ENCODE results near the gene TRIM54. TPM values are rescaled to one million over a fixed set of nuclear protein-coding genes. Genes with fewer than 3 reads are reported as not detected.

TRIM54 gene
- polyA plus RNA-seq, 3 donors = not detected

GRCh38 chr2:27245116-27245515 lies 37.1 kb upstream of the TRIM54 start:
- no peak overlapping the region for H3K4me2 ChIP-seq (replicated peaks; ENCODE audit: extremely low read depth, low read length, poor library complexity, severe bottlenecking)
- H3K36me3 ChIP-seq (replicated peaks in 1 of 2; ENCODE audit: control insufficient read depth in 1 of 2, insufficient read depth in 2 of 2, low read length in 2 of 2) = peaks cover 44 to 50% of the 10 kb centered on the region in 2 donors
- H3K27me3 Mint-ChIP-seq (ENCODE audit: low read depth in 3 of 3) = peaks cover 2 to 11% (median 7%) of the 10 kb centered on the region in 3 donors
- 92% methylated on average over 2 of the region's 10 CpGs for WGBS (ENCODE audit: insufficient coverage)
- no peak overlapping the region for H3K4me3 Mint-ChIP-seq
- peaks cover 43 to 48% of the 10 kb centered on the region in 2 donors for H3K36me3 Mint-ChIP-seq
- intact Hi-C loops (cut with micrococcal nuclease) = no loop called here
- no peaks in the 10 kb centered on the region for H4K20me1 ChIP-seq (ENCODE audit: insufficient read depth, low read length)
- no peaks in the 10 kb centered on the region for H3K9me3 ChIP-seq (replicated peaks in 1 of 2; ENCODE audit: control insufficient read depth in 1 of 2, insufficient read depth in 1 of 2, low read length in 2 of 2)
- H3K27me3 ChIP-seq (ENCODE audit: control insufficient read depth in 2 of 2, insufficient read depth in 2 of 2, low read length in 2 of 2) = no peaks in the 10 kb centered on the region
- H3K4me1 ChIP-seq (ENCODE audit: control insufficient read depth in 1 of 2, insufficient read depth in 2 of 2, low read length in 2 of 2) = no peaks in the 10 kb centered on the region
- H3K27ac ChIP-seq (ENCODE audit: low read depth in 1 of 2, low read length in 2 of 2) = no peak overlapping the region
- H3K4me1 Mint-ChIP-seq = no peaks in the 10 kb centered on the region
- TF ChIP-seq CTCF (IDR thresholded peaks at IDR 0.05) = no peak
- H3K27ac Mint-ChIP-seq = no peak overlapping the region
- no peaks in the 10 kb centered on the region for H3K79me2 ChIP-seq (ENCODE audit: insufficient read depth, low read length)
- no peak overlapping the region for H2AFZ ChIP-seq (ENCODE audit: insufficient read depth, low read depth, low read length, poor library complexity, severe bottlenecking)
- H3K9me3 Mint-ChIP-seq = no peaks in the 10 kb centered on the region
- H3K4me3 ChIP-seq (replicated peaks in 1 of 3; ENCODE audit: low read depth in 2 of 3, low read length in 3 of 3) = no peak overlapping the region
- no peak overlapping the region for H3K9ac ChIP-seq (ENCODE audit: insufficient read depth, low read length, poor library complexity, severe bottlenecking)
- no peak for DNase-seq

GRCh38 chr2:27245626-27246025 lies 36.6 kb upstream of the TRIM54 start:
- Histone ChIP-seq H3K79me2 (ENCODE audit: insufficient read depth, low read length) (no peaks in the 10 kb centered on the region), H3K36me3 (replicated peaks in 1 of 2; ENCODE audit: control insufficient read depth in 1 of 2, insufficient read depth in 2 of 2, low read length in 2 of 2) (peaks cover 39 to 45% of the 10 kb centered on the region in 2 donors), H3K9me3 (replicated peaks in 1 of 2; ENCODE audit: control insufficient read depth in 1 of 2, insufficient read depth in 1 of 2, low read length in 2 of 2) (no peaks in the 10 kb centered on the region), H3K9ac (ENCODE audit: insufficient read depth, low read length, poor library complexity, severe bottlenecking) (no peak overlapping the region), H4K20me1 (ENCODE audit: insufficient read depth, low read length) (no peaks in the 10 kb centered on the region), H3K27ac (ENCODE audit: low read depth in 1 of 2, low read length in 2 of 2) (no peak overlapping the region), H3K4me1 (ENCODE audit: control insufficient read depth in 1 of 2, insufficient read depth in 2 of 2, low read length in 2 of 2) (no peaks in the 10 kb centered on the region), H3K27me3 (ENCODE audit: control insufficient read depth in 2 of 2, insufficient read depth in 2 of 2, low read length in 2 of 2) (peaks cover 0 to 2% of the 10 kb centered on the region in 2 donors), H3K4me2 (replicated peaks; ENCODE audit: extremely low read depth, low read length, poor library complexity, severe bottlenecking) (no peak overlapping the region), H2AFZ (ENCODE audit: insufficient read depth, low read depth, low read length, poor library complexity, severe bottlenecking) (no peak overlapping the region), H3K4me3 (replicated peaks in 1 of 3; ENCODE audit: low read depth in 2 of 3, low read length in 3 of 3) (no peak overlapping the region)
- H3K9me3 Mint-ChIP-seq = no peaks in the 10 kb centered on the region
- no peak overlapping the region for H3K4me3 Mint-ChIP-seq
- TF ChIP-seq CTCF (IDR thresholded peaks at IDR 0.05) = no peak
- H3K27ac Mint-ChIP-seq = no peak overlapping the region
- peaks cover 38 to 43% of the 10 kb centered on the region in 2 donors for H3K36me3 Mint-ChIP-seq
- H3K4me1 Mint-ChIP-seq = peaks cover 3% of the 10 kb centered on the region
- intact Hi-C loops (cut with micrococcal nuclease) = no loop called here
- DNase-seq = no peak
- peaks cover 2 to 16% (median 7%) of the 10 kb centered on the region in 3 donors for H3K27me3 Mint-ChIP-seq (ENCODE audit: low read depth in 3 of 3)
- no CpG with 5 or more reads among the region's 4 CpGs for WGBS (ENCODE audit: insufficient coverage)

Data from CD14-positive monocyte (primary cell).